Measurements from ENCODE around the gene C2CD2. TPM values are rescaled to one million over a fixed set of nuclear protein-coding genes. Genes with fewer than 3 reads are reported as not detected.

The C2CD2 gene
- polyA plus RNA-seq, 1 donor: 15.2 TPM

- H3K27me3 ChIP-seq (ENCODE audit: control insufficient read depth, insufficient read depth, low read length): no peaks in the 10 kb centered on the region
- peaks cover 11% of the 10 kb centered on the region for H3K4me1 ChIP-seq (ENCODE audit: control insufficient read depth, insufficient read depth, low read length)
- no peaks in the 10 kb centered on the region for H3K36me3 ChIP-seq (ENCODE audit: control insufficient read depth, insufficient read depth, low read length)
- WGBS (ENCODE audit: insufficient coverage, low lambda C conversion rate): 80% methylated on average over 1 of the region's 11 CpGs
- no peak overlapping the region for H3K4me3 ChIP-seq (ENCODE audit: low read length)
- H3K9me3 ChIP-seq (ENCODE audit: control insufficient read depth, low read depth, low read length): no peaks in the 10 kb centered on the region
- no peak for DNase-seq
- H3K27ac ChIP-seq (ENCODE audit: low read length): no peak overlapping the region
These were observed 76.7 kb downstream of the C2CD2 start for GRCh38 chr21:41876928-41877652.

- H3K9me3 ChIP-seq (ENCODE audit: control insufficient read depth, low read depth, low read length): no peaks in the 10 kb centered on the region
- no peaks in the 10 kb centered on the region for H3K27me3 ChIP-seq (ENCODE audit: control insufficient read depth, insufficient read depth, low read length)
- no peak overlapping the region for H3K4me3 ChIP-seq (ENCODE audit: low read length)
- H3K4me1 ChIP-seq (ENCODE audit: control insufficient read depth, insufficient read depth, low read length): peaks cover 11% of the 10 kb centered on the region
- WGBS (ENCODE audit: insufficient coverage, low lambda C conversion rate): no CpG with 5 or more reads among the region's 8 CpGs
- no peak overlapping the region for H3K27ac ChIP-seq (ENCODE audit: low read length)
- no peak for DNase-seq
- no peaks in the 10 kb centered on the region for H3K36me3 ChIP-seq (ENCODE audit: control insufficient read depth, insufficient read depth, low read length)
These were observed 77.4 kb downstream of the C2CD2 start for GRCh38 chr21:41876396-41876795.

GRCh38 chr21:41875086-41875485, 78.7 kb downstream of the C2CD2 start:
- no peak overlapping the region for H3K27ac ChIP-seq (ENCODE audit: low read length)
- no peak overlapping the region for H3K4me3 ChIP-seq (ENCODE audit: low read length)
- DNase-seq: no peak
- H3K9me3 ChIP-seq (ENCODE audit: control insufficient read depth, low read depth, low read length): no peaks in the 10 kb centered on the region
- H3K36me3 ChIP-seq (ENCODE audit: control insufficient read depth, insufficient read depth, low read length): no peaks in the 10 kb centered on the region
- peaks cover 11% of the 10 kb centered on the region for H3K4me1 ChIP-seq (ENCODE audit: control insufficient read depth, insufficient read depth, low read length)
- WGBS (ENCODE audit: insufficient coverage, low lambda C conversion rate): no CpG with 5 or more reads among the region's 8 CpGs
- no peaks in the 10 kb centered on the region for H3K27me3 ChIP-seq (ENCODE audit: control insufficient read depth, insufficient read depth, low read length)

GRCh38 chr21:41874611-41875010, 79.2 kb downstream of the C2CD2 start:
- Histone ChIP-seq H3K4me1 (ENCODE audit: control insufficient read depth, insufficient read depth, low read length) (peaks cover 7% of the 10 kb centered on the region), H3K27me3 (ENCODE audit: control insufficient read depth, insufficient read depth, low read length) (no peaks in the 10 kb centered on the region), H3K4me3 (ENCODE audit: low read length) (no peak overlapping the region), H3K27ac (ENCODE audit: low read length) (no peak overlapping the region), H3K36me3 (ENCODE audit: control insufficient read depth, insufficient read depth, low read length) (no peaks in the 10 kb centered on the region), H3K9me3 (ENCODE audit: control insufficient read depth, low read depth, low read length) (no peaks in the 10 kb centered on the region)
- WGBS (ENCODE audit: insufficient coverage, low lambda C conversion rate): no CpG with 5 or more reads among the region's 11 CpGs
- DNase-seq: no peak

- no peaks in the 10 kb centered on the region for H3K36me3 ChIP-seq (ENCODE audit: control insufficient read depth, insufficient read depth, low read length)
- H3K4me3 ChIP-seq (ENCODE audit: low read length): no peak overlapping the region
- DNase-seq: no peak
- H3K27ac ChIP-seq (ENCODE audit: low read length): no peak overlapping the region
- WGBS (ENCODE audit: insufficient coverage, low lambda C conversion rate): 100% methylated on average over 2 of the region's 6 CpGs
- H3K9me3 ChIP-seq (ENCODE audit: control insufficient read depth, low read depth, low read length): no peaks in the 10 kb centered on the region
- H3K4me1 ChIP-seq (ENCODE audit: control insufficient read depth, insufficient read depth, low read length): peaks cover 6% of the 10 kb centered on the region
- H3K27me3 ChIP-seq (ENCODE audit: control insufficient read depth, insufficient read depth, low read length): no peaks in the 10 kb centered on the region
These were observed 80.4 kb downstream of the C2CD2 start for GRCh38 chr21:41873426-41873825.

GRCh38 chr21:41873005-41873404, 80.8 kb downstream of the C2CD2 start:
- WGBS (ENCODE audit: insufficient coverage, low lambda C conversion rate): no CpG with 5 or more reads among the region's 13 CpGs
- no peak overlapping the region for H3K27ac ChIP-seq (ENCODE audit: low read length)
- H3K9me3 ChIP-seq (ENCODE audit: control insufficient read depth, low read depth, low read length): no peaks in the 10 kb centered on the region
- DNase-seq: no peak
- H3K36me3 ChIP-seq (ENCODE audit: control insufficient read depth, insufficient read depth, low read length): no peaks in the 10 kb centered on the region
- H3K4me1 ChIP-seq (ENCODE audit: control insufficient read depth, insufficient read depth, low read length): peaks cover 5% of the 10 kb centered on the region
- no peak overlapping the region for H3K4me3 ChIP-seq (ENCODE audit: low read length)
- no peaks in the 10 kb centered on the region for H3K27me3 ChIP-seq (ENCODE audit: control insufficient read depth, insufficient read depth, low read length)

GRCh38 chr21:41871293-41872030, 82.4 kb downstream of the C2CD2 start:
- H3K4me3 ChIP-seq (ENCODE audit: low read length): no peak overlapping the region
- no peaks in the 10 kb centered on the region for H3K36me3 ChIP-seq (ENCODE audit: control insufficient read depth, insufficient read depth, low read length)
- H3K4me1 ChIP-seq (ENCODE audit: control insufficient read depth, insufficient read depth, low read length): peaks cover 3% of the 10 kb centered on the region
- 60% methylated on average over 1 of the region's 15 CpGs for WGBS (ENCODE audit: insufficient coverage, low lambda C conversion rate)
- H3K9me3 ChIP-seq (ENCODE audit: control insufficient read depth, low read depth, low read length): no peaks in the 10 kb centered on the region
- no peak for DNase-seq
- H3K27me3 ChIP-seq (ENCODE audit: control insufficient read depth, insufficient read depth, low read length): no peaks in the 10 kb centered on the region
- H3K27ac ChIP-seq (ENCODE audit: low read length): no peak overlapping the region

- Histone ChIP-seq H3K27ac (ENCODE audit: low read length) (no peak overlapping the region), H3K36me3 (ENCODE audit: control insufficient read depth, insufficient read depth, low read length) (no peaks in the 10 kb centered on the region), H3K9me3 (ENCODE audit: control insufficient read depth, low read depth, low read length) (no peaks in the 10 kb centered on the region), H3K4me3 (ENCODE audit: low read length) (no peak overlapping the region), H3K4me1 (ENCODE audit: control insufficient read depth, insufficient read depth, low read length) (peaks cover 6% of the 10 kb centered on the region), H3K27me3 (ENCODE audit: control insufficient read depth, insufficient read depth, low read length) (no peaks in the 10 kb centered on the region)
- 71% methylated on average over 1 of the region's 9 CpGs for WGBS (ENCODE audit: insufficient coverage, low lambda C conversion rate)
- DNase-seq: no peak
These were observed 84.0 kb downstream of the C2CD2 start for GRCh38 chr21:41869771-41870170.

GRCh38 chr21:41868062-41868710, 85.6 kb downstream of the C2CD2 start:
- Histone ChIP-seq H3K4me1 (ENCODE audit: control insufficient read depth, insufficient read depth, low read length) (peaks cover 6% of the 10 kb centered on the region), H3K9me3 (ENCODE audit: control insufficient read depth, low read depth, low read length) (no peaks in the 10 kb centered on the region), H3K27me3 (ENCODE audit: control insufficient read depth, insufficient read depth, low read length) (no peaks in the 10 kb centered on the region), H3K4me3 (ENCODE audit: low read length) (no peak overlapping the region), H3K27ac (ENCODE audit: low read length) (no peak overlapping the region), H3K36me3 (ENCODE audit: control insufficient read depth, insufficient read depth, low read length) (no peaks in the 10 kb centered on the region)
- no peak for DNase-seq
- 86% methylated on average over 2 of the region's 10 CpGs for whole genome bisulfite sequencing (ENCODE audit: insufficient coverage, low lambda C conversion rate)

GRCh38 chr21:41867313-41867712, 86.5 kb downstream of the C2CD2 start:
- Histone ChIP-seq H3K36me3 (ENCODE audit: control insufficient read depth, insufficient read depth, low read length) (no peaks in the 10 kb centered on the region), H3K27me3 (ENCODE audit: control insufficient read depth, insufficient read depth, low read length) (no peaks in the 10 kb centered on the region), H3K4me1 (ENCODE audit: control insufficient read depth, insufficient read depth, low read length) (peaks cover 6% of the 10 kb centered on the region), H3K27ac (ENCODE audit: low read length) (no peak overlapping the region), H3K9me3 (ENCODE audit: control insufficient read depth, low read depth, low read length) (no peaks in the 10 kb centered on the region), H3K4me3 (ENCODE audit: low read length) (no peak overlapping the region)
- no peak for DNase-seq
- no CpG with 5 or more reads among the region's 8 CpGs for WGBS (ENCODE audit: insufficient coverage, low lambda C conversion rate)

Data from large intestine (tissue), 3 donors.